ENCODE data around the gene ARID5B.

DNA sequence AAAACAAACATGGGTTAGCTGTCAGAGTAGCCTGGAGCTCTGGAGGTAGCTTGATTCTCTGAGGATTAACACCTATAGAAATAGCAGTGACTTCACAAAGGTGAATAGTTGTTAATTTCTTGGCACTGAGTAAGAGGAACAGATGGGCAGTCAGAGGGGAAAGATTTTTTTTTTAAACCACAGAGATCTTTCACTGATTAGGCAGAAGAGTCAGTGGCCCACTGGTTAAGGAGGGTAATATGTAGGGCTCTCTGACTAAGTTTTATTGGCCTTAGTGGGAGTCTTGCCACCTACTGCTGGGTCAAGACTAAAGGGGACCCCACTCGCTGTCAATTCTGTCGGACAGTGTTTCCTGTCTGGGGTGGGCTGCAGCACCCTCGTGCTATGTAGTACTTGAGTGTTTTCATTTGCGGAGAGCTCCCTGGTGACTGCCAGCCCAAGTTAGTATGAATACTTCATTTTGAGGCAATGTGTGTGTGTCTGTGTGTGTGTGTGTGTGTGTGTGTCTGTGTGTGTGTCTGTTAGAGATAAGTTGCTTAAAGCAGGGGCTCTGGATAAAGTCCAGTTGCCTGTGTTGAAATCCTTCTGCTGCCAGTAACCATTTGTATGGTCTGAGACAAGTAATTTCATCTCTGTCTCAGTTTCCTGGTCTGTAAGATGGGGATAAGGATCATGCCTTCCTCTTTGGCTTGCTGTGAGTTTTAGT lies 145.2 kb downstream of the ARID5B start:
- TF ChIP-seq CTCF (IDR thresholded peaks at IDR 0.05) (no peak), POLR2AphosphoS5 (IDR thresholded peaks at IDR 0.05) (no peak), POLR2A (IDR thresholded peaks at IDR 0.05) (no peak), EP300 (IDR thresholded peaks at IDR 0.05; ENCODE audit: low read depth) (no peak)

Measured in transverse colon (tissue), 4 donors.